PC-3 (cell line): ENCODE data around the gene STRIP2. TPM values are rescaled to one million over a fixed set of nuclear protein-coding genes. Genes with fewer than 3 reads are reported as not detected.

Experiments used
- ATAC-seq: fragments of 200-7000 bp; cut with Tn5 transposase; 2 replicates; pipeline ENCODE4 v1.9.1; 2020; ENCODE audit warnings: mild to moderate bottlenecking, moderate library complexity
- BruUV-seq: library from RNA; stranded (reverse); fragments of 400-500 nt; replicated peaks from 2 replicates; lab custom pipeline; 2021; lab: Mats Ljungman, UMichigan
- CTCF ChIA-PET: fragments of 300-600 bp; sonication (Branson Sonifier 250); formaldehyde crosslinking; loops from one replicate; lab custom pipeline; 2022; ENCODE audit warnings: antibody characterized with exemption; lab: Charles Lee
- POLR2A ChIA-PET: fragments of 300-600 bp; sonication (Branson Sonifier 250); formaldehyde crosslinking; loops from one replicate; lab custom pipeline; 2022; ENCODE audit warnings: antibody characterized with exemption; ENCODE audit not compliant: unreplicated experiment; lab: Charles Lee
- DNase-seq: peaks from one replicate; pipeline ENCODE4 v3.0.0-alpha.2; 2015
- H2AFZ ChIP-seq: fragments of 300-600 bp; sonication (generic); 2 replicates; pipeline ENCODE4 v1.6.0; 2016; ENCODE audit warnings: antibody characterized with exemption, low read length
- H3F3A ChIP-seq: fragments of 300-600 bp; sonication (generic); one replicate; pipeline ENCODE4 v1.6.0; 2017; ENCODE audit warnings: antibody characterized with exemption, low read length, control low read depth, mild to moderate bottlenecking; ENCODE audit not compliant: unreplicated experiment
- H3K27ac ChIP-seq: fragments of 300-600 bp; sonication (generic); 2 replicates; pipeline ENCODE4 v1.5.1; 2016; ENCODE audit warnings: mild to moderate bottlenecking, low read length
- H3K27me3 ChIP-seq: fragments of 300-600 bp; sonication (generic); 2 replicates; pipeline ENCODE4 v1.6.1; 2016; ENCODE audit warnings: low read length, mixed read lengths
- H3K36me3 ChIP-seq: fragments of 300-600 bp; sonication (generic); 2 replicates; pipeline ENCODE4 v1.6.1; 2016; ENCODE audit warnings: low read depth, mixed run types, low read length, mixed read lengths
- H3K4me1 ChIP-seq: fragments of 300-600 bp; sonication (generic); 2 replicates; pipeline ENCODE4 v1.5.1; 2016; ENCODE audit warnings: low read length; ENCODE audit not compliant: insufficient read depth
- H3K4me2 ChIP-seq: fragments of 300-600 bp; sonication (generic); 2 replicates; pipeline ENCODE4 v1.6.0; 2016; ENCODE audit warnings: low read length
- H3K4me3 ChIP-seq: fragments of 300-600 bp; sonication (generic); 2 replicates; pipeline ENCODE4 v1.5.1; 2016; ENCODE audit warnings: mild to moderate bottlenecking, low read length, mixed read lengths
- H3K79me2 ChIP-seq: fragments of 300-600 bp; sonication (generic); 2 replicates; pipeline ENCODE4 v1.6.1; 2017; ENCODE audit warnings: low read length, mixed read lengths
- H3K9ac ChIP-seq: fragments of 300-600 bp; sonication (generic); 2 replicates; pipeline ENCODE4 v1.6.0; 2016; ENCODE audit warnings: mild to moderate bottlenecking, low read length
- H3K9me2 ChIP-seq: fragments of 300-600 bp; sonication (generic); replicated peaks from 2 replicates; pipeline ENCODE4 v1.6.1; 2016; ENCODE audit warnings: mixed run types, low read length, mixed read lengths
- H3K9me3 ChIP-seq: fragments of 300-600 bp; sonication (generic); 2 replicates; pipeline ENCODE4 v1.6.1; 2016; ENCODE audit warnings: low read length, mixed read lengths
- H4K20me1 ChIP-seq: fragments of 300-600 bp; sonication (generic); 2 replicates; pipeline ENCODE4 v1.6.1; 2016; ENCODE audit warnings: low read length, mixed read lengths
- EZH2 ChIP-seq: fragments of 300-600 bp; sonication (generic); IDR thresholded peaks from one replicate; pipeline ENCODE4 v1.6.1; 2017; ENCODE audit warnings: antibody characterized with exemption, mild to moderate bottlenecking, low read length; ENCODE audit not compliant: unreplicated experiment
- EZH2phosphoT487 ChIP-seq: fragments of 300-600 bp; sonication (generic); IDR thresholded peaks from 2 replicates; pipeline ENCODE4 v1.6.1; 2018; ENCODE audit warnings: mild to moderate bottlenecking, antibody characterized with exemption, low read length, borderline replicate concordance
- intact Hi-C: fragments of 100-400 bp; cut with micrococcal nuclease; formaldehyde crosslinking; loops from 2 replicates; pipeline ENCODE4 v1.9.0; 2023
- total RNA-seq: library from RNA; depleted of rRNA; stranded (reverse); fragments of >200 nt; gene quantifications from 2 replicates; pipeline ENCODE4 v1.2.3, GENCODE V29; 2014
- TF ChIP-seq, protein P1 (sequence below): fragments of 300-600 bp; sonication (generic); conservative IDR thresholded peaks from 2 replicates; pipeline ENCODE4 v1.5.1; 2017; ENCODE audit warnings: antibody characterized with exemption, low read depth, mild to moderate bottlenecking, low read length

Gene STRIP2
- total RNA-seq, 1 experiment from 2014 or later, result 7.5 TPM

DNA sequence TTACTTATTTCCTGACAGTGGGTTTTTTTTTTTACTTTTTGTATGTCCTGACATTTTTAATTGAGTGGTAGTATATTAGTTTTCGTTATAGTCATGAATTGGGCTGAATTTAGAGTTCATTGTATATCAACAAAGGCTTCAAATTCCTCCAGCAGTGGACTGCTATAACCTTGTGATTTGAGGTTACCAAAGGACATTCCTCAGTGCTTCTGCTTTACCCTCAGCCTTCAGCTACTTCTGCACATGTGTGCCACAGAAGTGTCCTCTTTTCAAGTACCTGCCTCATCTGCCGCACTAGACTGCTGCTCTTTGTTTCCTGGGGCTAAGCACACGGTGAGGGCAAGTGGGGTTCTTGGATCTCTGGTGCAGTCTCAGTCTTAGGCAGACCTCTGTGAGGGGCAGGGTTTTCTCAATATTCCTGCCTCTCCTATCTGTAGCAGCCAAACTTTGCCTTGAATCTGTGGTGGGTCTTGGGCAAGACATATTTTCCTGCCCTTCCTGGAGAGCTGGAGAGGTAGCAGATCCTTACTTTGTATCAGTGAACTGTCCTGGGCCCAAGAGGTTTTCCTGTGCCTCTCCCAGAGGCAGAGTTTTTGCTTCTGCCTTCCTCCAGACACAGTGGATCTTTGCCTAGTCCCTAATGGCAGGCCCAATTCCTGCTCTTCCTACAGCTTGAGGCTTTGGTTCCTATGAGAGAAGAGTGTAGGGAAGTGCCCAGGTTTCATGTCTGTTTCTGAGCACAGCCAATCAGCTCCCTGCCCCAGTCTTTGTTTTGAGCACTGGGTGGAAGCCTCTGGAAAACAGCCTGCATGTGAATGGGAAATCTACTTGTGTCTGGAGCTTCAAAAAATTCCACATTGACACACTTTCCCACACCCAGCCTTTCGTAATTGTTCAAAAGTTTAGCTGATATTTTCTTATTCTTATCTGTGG, 39.0 kb upstream of the STRIP2 start:
- intact Hi-C loops, result no loop called here
- no peak for TF ChIP-seq EZH2
- TF ChIP-seq, protein P1, sequence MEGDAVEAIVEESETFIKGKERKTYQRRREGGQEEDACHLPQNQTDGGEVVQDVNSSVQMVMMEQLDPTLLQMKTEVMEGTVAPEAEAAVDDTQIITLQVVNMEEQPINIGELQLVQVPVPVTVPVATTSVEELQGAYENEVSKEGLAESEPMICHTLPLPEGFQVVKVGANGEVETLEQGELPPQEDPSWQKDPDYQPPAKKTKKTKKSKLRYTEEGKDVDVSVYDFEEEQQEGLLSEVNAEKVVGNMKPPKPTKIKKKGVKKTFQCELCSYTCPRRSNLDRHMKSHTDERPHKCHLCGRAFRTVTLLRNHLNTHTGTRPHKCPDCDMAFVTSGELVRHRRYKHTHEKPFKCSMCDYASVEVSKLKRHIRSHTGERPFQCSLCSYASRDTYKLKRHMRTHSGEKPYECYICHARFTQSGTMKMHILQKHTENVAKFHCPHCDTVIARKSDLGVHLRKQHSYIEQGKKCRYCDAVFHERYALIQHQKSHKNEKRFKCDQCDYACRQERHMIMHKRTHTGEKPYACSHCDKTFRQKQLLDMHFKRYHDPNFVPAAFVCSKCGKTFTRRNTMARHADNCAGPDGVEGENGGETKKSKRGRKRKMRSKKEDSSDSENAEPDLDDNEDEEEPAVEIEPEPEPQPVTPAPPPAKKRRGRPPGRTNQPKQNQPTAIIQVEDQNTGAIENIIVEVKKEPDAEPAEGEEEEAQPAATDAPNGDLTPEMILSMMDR, result no peak
- TF ChIP-seq EZH2phosphoT487, result no peak
- H2AFZ ChIP-seq, result no peak overlapping the region
- no peak overlapping the region for H3K9ac ChIP-seq
- DNase-seq (no peak), ATAC-seq (no peak)
- H3K4me3 ChIP-seq, result no peak overlapping the region
- no peak overlapping the region for H3K27ac ChIP-seq
- no peaks in the 10 kb centered on the region for H3K36me3 ChIP-seq
- BruUV-seq, result no TSS peak
- H3K9me3 ChIP-seq, result no peaks in the 10 kb centered on the region
- no peak overlapping the region for H3K4me2 ChIP-seq
- H4K20me1 ChIP-seq, result no peaks in the 10 kb centered on the region
- CTCF ChIA-PET, result no interaction called here
- H3K27me3 ChIP-seq, result no peaks in the 10 kb centered on the region
- no peaks in the 10 kb centered on the region for H3K79me2 ChIP-seq
- H3F3A ChIP-seq, result no peaks in the 10 kb centered on the region
- H3K9me2 ChIP-seq, result no peaks in the 10 kb centered on the region
- POLR2A ChIA-PET, result no interaction called here
- no peaks in the 10 kb centered on the region for H3K4me1 ChIP-seq

- H3K36me3 ChIP-seq, result no peaks in the 10 kb centered on the region
- no peaks in the 10 kb centered on the region for H3F3A ChIP-seq
- TF ChIP-seq EZH2, result no peak
- TF ChIP-seq, protein P1, result no peak
- no peak for TF ChIP-seq EZH2phosphoT487
- intact Hi-C loops, result loop anchor here (2.0 kb wide), 2 partner anchors 25 to 33 kb away; partner anchors contain the start of gene STRIP2
- H3K27me3 ChIP-seq, result no peaks in the 10 kb centered on the region
- BruUV-seq, result no TSS peak
- peaks cover 18% of the 10 kb centered on the region for H3K4me1 ChIP-seq
- H3K9ac ChIP-seq, result no peak overlapping the region
- peak overlapping the region; percentile 50 for H3K27ac ChIP-seq
- H3K79me2 ChIP-seq, result no peaks in the 10 kb centered on the region
- DNase-seq (peak; percentile 81), ATAC-seq (peak; percentile 99)
- H3K9me2 ChIP-seq, result no peaks in the 10 kb centered on the region
- H4K20me1 ChIP-seq, result no peaks in the 10 kb centered on the region
- ChIA-PET POLR2A (interaction anchor here (0.5 to 0.6 kb wide), 2 partner anchors 33 to 1487 kb away, joined by 3 to 5 read pairs; partner anchors contain the start of gene STRIP2), CTCF (interaction anchor here (0.5 to 2.2 kb wide), 7 partner anchors 25 to 610 kb away, joined by 3 to 14 read pairs (median 5); no protein-coding TSS in a partner anchor)
- H3K4me2 ChIP-seq, result peak overlapping the region; percentile 60
- no peaks in the 10 kb centered on the region for H3K9me3 ChIP-seq
- H3K4me3 ChIP-seq, result no peak overlapping the region
- no peak overlapping the region for H2AFZ ChIP-seq
These were observed 32.8 kb upstream of the STRIP2 start for GRCh38 chr7:129401228-129401966.
